ENCODE results near the gene KIR3DL3.
"Not testable (repeated sequence)": the region's sequence is repeated elsewhere in the genome, so short reads cannot be mapped to it uniquely, and the experiment has no call there.

The KIR3DL3 gene

GRCh38 chr19:54738306-54738705 is 14.1 kb downstream of the KIR3DL3 start, which contains the start of gene KIR2DL3:
KIR2DL3 (plus strand) TSS chr19:54738513; CDS start chr19:54738546, 33 bp downstream.
- DNase-seq, result not testable (repeated sequence)

- DNase-seq, result no peak
These were observed 14.5 kb downstream of the KIR3DL3 start for GRCh38 chr19:54738715-54739114.

- no peak for DNase-seq
These were observed 15.6 kb downstream of the KIR3DL3 start for GRCh38 chr19:54739587-54740497.

DNA sequence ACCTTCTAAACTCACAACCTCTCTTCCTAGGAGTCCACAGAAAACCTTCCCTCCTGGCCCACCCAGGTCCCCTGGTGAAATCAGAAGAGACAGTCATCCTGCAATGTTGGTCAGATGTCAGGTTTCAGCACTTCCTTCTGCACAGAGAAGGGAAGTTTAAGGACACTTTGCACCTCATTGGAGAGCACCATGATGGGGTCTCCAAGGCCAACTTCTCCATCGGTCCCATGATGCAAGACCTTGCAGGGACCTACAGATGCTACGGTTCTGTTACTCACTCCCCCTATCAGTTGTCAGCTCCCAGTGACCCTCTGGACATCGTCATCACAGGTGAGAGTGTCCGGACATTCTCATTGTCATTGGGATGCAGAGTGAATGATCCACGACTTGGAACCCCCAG is 17.7 kb downstream of the KIR3DL3 start:
- not testable (repeated sequence) for DNase-seq

GRCh38 chr19:54744080-54744479 is 19.8 kb downstream of the KIR3DL3 start:
- not testable (repeated sequence) for DNase-seq

- not testable (repeated sequence) for DNase-seq
These were observed 23.5 kb downstream of the KIR3DL3 start for GRCh38 chr19:54747614-54748322.

DNA sequence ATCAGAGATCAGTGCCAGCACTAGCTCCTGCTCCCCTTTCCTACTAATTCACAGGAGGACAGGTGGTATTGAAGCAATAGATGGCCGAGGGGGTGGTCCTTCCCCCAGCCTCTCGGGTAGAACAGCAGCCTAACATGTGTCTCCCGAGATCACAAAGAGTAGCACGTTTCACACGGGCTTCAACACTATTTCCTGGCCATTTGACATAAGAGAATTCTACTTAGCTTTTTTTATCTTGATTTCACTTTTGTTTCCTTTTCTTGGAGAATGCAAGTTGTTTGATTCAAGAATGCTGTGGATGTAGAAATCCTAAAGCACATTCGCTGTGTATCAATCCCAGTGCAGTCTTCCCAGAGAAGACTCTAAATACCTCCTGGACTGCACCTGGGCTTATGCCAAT is 26.0 kb downstream of the KIR3DL3 start:
- DNase-seq, result not testable (repeated sequence)

GRCh38 chr19:54756204-54757110 is 32.2 kb downstream of the KIR3DL3 start:
- not testable (repeated sequence) for DNase-seq

DNA sequence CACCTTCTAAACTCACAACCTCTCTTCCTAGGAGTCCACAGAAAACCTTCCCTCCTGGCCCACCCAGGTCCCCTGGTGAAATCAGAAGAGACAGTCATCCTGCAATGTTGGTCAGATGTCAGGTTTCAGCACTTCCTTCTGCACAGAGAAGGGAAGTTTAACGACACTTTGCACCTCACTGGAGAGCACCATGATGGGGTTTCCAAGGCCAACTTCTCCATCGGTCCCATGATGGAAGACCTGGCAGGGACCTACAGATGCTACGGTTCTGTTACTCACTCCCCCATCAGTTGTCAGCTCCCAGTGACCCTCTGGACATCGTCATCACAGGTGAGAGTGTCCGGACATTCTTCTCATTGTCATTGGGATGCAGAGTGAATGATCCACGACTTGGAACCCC is 34.3 kb downstream of the KIR3DL3 start:
- not testable (repeated sequence) for DNase-seq

GRCh38 chr19:54764219-54764618 is 40.0 kb downstream of the KIR3DL3 start:
- not testable (repeated sequence) for DNase-seq

DNA sequence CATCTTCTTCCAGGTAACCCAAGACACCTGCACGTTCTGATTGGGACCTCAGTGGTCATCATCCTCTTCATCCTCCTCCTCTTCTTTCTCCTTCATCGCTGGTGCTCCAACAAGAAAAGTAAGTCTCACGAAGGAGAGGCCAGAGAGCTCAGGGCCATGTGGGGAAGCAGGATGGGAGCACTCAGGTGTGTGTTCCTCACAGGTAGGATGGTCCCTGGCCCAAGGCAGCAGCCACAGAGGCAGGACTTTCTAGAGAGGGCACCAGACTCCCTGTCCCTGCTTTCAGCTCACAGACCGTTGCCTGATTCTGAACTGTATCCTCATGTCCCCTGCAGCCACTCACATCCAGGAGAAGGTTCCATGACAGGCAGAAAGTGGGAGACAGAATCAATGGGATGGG is 42.2 kb downstream of the KIR3DL3 start:
- not testable (repeated sequence) for DNase-seq

GRCh38 chr19:54769646-54770045 is 45.4 kb downstream of the KIR3DL3 start, which contains the start of gene KIR2DL1:
KIR2DL1 (plus strand) TSS chr19:54769793; CDS start chr19:54769851, 58 bp downstream.
- DNase-seq, result not testable (repeated sequence)

DNA sequence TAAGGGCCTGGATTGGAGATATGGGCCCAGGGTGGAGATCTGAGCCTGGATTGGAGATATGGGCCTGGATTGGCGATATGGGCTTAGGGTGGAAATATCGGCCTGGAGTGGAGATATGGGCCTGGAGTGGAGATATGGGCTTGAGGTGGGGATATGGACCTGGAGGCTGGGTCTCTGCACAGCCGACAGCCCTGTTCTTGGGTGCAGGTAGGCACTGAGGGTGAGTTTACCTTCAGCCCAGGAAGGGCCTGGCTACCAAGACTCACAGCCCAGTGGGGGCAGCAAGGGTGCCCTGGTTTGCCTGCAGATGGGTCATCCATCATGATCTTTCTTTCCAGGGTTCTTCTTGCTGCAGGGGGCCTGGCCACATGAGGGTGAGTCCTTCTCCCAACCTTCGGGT is 46.3 kb downstream of the KIR3DL3 start:
- DNase-seq, result not testable (repeated sequence)

GRCh38 chr19:54771018-54771960 is 47.0 kb downstream of the KIR3DL3 start:
- DNase-seq, result not testable (repeated sequence)

DNA sequence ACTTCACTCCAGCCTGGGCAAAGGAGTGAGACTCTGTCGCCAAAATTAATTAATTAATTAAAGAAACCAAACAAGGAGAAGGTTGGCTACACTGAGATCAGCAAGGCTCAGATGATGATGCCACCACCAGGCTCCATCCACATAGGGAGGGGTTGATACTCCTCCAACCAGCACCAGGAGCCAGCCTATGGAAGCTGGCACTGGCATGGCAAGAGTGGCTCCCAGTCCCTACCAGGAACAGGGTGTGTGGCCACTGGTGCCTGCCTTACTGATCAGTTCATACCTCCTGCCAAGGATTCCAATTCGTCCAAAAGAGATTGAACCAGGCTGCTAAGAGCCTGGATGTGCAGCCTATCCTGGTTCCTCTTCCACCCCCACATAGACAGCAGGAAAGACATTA is 48.4 kb downstream of the KIR3DL3 start:
- not testable (repeated sequence) for DNase-seq

- not testable (repeated sequence) for DNase-seq
These were observed 51.0 kb downstream of the KIR3DL3 start for GRCh38 chr19:54775095-54775815.

DNA sequence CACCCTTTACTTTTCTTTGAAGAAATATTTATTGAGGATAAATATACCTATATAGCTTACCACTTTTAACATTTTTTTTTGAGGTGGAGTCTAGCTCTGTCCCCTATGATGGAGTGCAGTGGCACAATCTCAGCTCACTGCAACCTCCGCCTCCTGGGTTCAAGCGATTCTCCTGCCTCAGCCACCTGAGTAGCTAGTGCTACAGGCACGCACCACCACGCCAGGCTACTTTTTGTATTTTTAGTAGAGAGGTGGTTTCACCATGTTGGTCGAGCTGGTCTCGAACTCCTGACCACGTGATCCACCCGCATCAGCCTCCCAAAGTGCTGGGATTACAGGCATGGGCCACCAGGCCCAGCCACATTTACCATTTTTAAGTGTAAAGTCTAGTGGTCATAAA is 51.6 kb downstream of the KIR3DL3 start:
- DNase-seq, result not testable (repeated sequence)

GRCh38 chr19:54777851-54778250 is 53.6 kb downstream of the KIR3DL3 start:
- DNase-seq, result not testable (repeated sequence)

GRCh38 chr19:54778896-54779295 is 54.7 kb downstream of the KIR3DL3 start:
- not testable (repeated sequence) for DNase-seq

- not testable (repeated sequence) for DNase-seq
These were observed 58.7 kb downstream of the KIR3DL3 start for GRCh38 chr19:54782916-54783315.
